HepG2 (cell line): Measurements from ENCODE around the gene ACSL3. TPM values are rescaled to one million over a fixed set of nuclear protein-coding genes. Genes with fewer than 3 reads are reported as not detected.

ENCODE experiments used
- CHD4 ChIP-seq: fragments of 200-600 bp; sonication (generic); IDR thresholded peaks from 2 replicates; pipeline ENCODE4 v1.7.0; 2017; ENCODE audit warnings: mild to moderate bottlenecking, low read length, borderline replicate concordance
- CREB3 ChIP-seq: sonication (generic); formaldehyde crosslinking; IDR thresholded peaks from 2 replicates; pipeline ENCODE4 v1.5.0; 2020; ENCODE audit warnings: missing genetic modification reagents
- ELF1 ChIP-seq: sonication (generic); formaldehyde crosslinking; IDR thresholded peaks from 2 replicates; pipeline ENCODE4 v1.4.0; 2020; ENCODE audit warnings: missing genetic modification reagents
- HMG20A ChIP-seq: IDR thresholded peaks from 2 replicates; pipeline ENCODE4 v1.6.1; 2016; ENCODE audit warnings: borderline replicate concordance
- HOXA9 ChIP-seq: sonication (generic); formaldehyde crosslinking; IDR thresholded peaks from 2 replicates; pipeline ENCODE4 v1.8.1; 2022; ENCODE audit warnings: missing genetic modification reagents, mild to moderate bottlenecking, moderate library complexity, borderline replicate concordance
- IRF1 ChIP-seq: sonication (generic); formaldehyde crosslinking; IDR thresholded peaks from 2 replicates; pipeline ENCODE4 v1.4.0; 2020; ENCODE audit warnings: low read depth, mild to moderate bottlenecking, missing genetic modification reagents
- JUNB ChIP-seq: sonication (generic); formaldehyde crosslinking; IDR thresholded peaks from 2 replicates; pipeline ENCODE4 v1.8.0; 2022; ENCODE audit warnings: missing genetic modification reagents, mild to moderate bottlenecking, borderline replicate concordance
- MXD4 ChIP-seq: IDR thresholded peaks from 2 replicates; pipeline ENCODE4 v1.6.1; 2016; ENCODE audit warnings: mild to moderate bottlenecking, missing biosample characterization, missing genetic modification reagents
- NFE2L2 ChIP-seq: fragments of 150-350 bp; IDR thresholded peaks from 2 replicates; pipeline ENCODE4 v1.6.1; 2014; ENCODE audit warnings: low read length
- RERE ChIP-seq: IDR thresholded peaks from 2 replicates; pipeline ENCODE4 v1.6.1; 2016; ENCODE audit warnings: low read depth, missing genetic modification reagents, missing compliant biosample characterization
- SP140L ChIP-seq: sonication (generic); formaldehyde crosslinking; IDR thresholded peaks from 2 replicates; pipeline ENCODE4 v1.4.0; 2020; ENCODE audit warnings: missing genetic modification reagents, borderline replicate concordance
- THRA ChIP-seq: sonication (generic); formaldehyde crosslinking; IDR thresholded peaks from 2 replicates; pipeline ENCODE4 v1.4.0; 2020; ENCODE audit warnings: missing genetic modification reagents, borderline replicate concordance
- ZNF205 ChIP-seq: IDR thresholded peaks from 2 replicates; pipeline ENCODE4 v1.6.1; 2018; ENCODE audit warnings: missing biosample characterization, missing genetic modification reagents
- ZNF281 ChIP-seq: sonication (generic); formaldehyde crosslinking; IDR thresholded peaks from 2 replicates; pipeline ENCODE4 v1.4.0; 2020; ENCODE audit warnings: missing genetic modification reagents, borderline replicate concordance
- ZNF383 ChIP-seq: sonication (generic); formaldehyde crosslinking; IDR thresholded peaks from 2 replicates; pipeline ENCODE4 v1.4.0; 2020; ENCODE audit warnings: missing genetic modification reagents, mild to moderate bottlenecking, borderline replicate concordance
- ZNF501 ChIP-seq: sonication (generic); formaldehyde crosslinking; IDR thresholded peaks from 2 replicates; pipeline ENCODE4 v1.5.1; 2020; ENCODE audit warnings: mild to moderate bottlenecking, moderate library complexity, missing genetic modification reagents
- ZNF619 ChIP-seq: sonication (generic); formaldehyde crosslinking; IDR thresholded peaks from 2 replicates; pipeline ENCODE4 v1.4.0; 2020; ENCODE audit warnings: mild to moderate bottlenecking, missing genetic modification reagents
- polyA plus RNA-seq, 8 experiments: library from polyadenylated mRNA; depleted of rRNA in 3 of 8; stranded (reverse) in 7 of 8; unstranded in 1 of 8; fragments of >200 nt; fragmentation: Illumina TruSeq in 4 of 8; extraction: Trizol in 4 of 8; gene quantifications; 2 replicates each; pipeline versions ENCODE4 v1.2.1 to v1.2.3, GENCODE V29; 2011 to 2016; ENCODE audit warnings: low read depth in 4 of 8, missing spikeins in 1 of 8, mixed read lengths in 1 of 8; ENCODE audit not compliant: insufficient read depth in 1 of 8
- total RNA-seq, 5 experiments: library from RNA; depleted of rRNA; stranded (reverse); fragments of >200 nt; fragmentation: Illumina TruSeq; extraction: Trizol; gene quantifications; 2 replicates each; pipeline ENCODE4 v1.2.3, GENCODE V29; 2016; ENCODE audit warnings: low read depth in 1 of 5

The ACSL3 gene
- total and polyA plus RNA-seq, 2 of the 13 experiments (the other 11 are each of a cell fraction or from before 2014, with no cell fraction given): 305 to 365 TPM

GRCh38 chr2:222860740-222861410 is at the start of gene ACSL3 (continued):
- TF ChIP-seq RERE (CRISPR knock-in tag): peak; percentile 49; the same call in 1 of the 2 replicates
- TF ChIP-seq ZNF383 (CRISPR knock-in tag): no peak
- peak; percentile 95 for TF ChIP-seq ZNF205 (CRISPR knock-in tag)
- TF ChIP-seq ELF1 (CRISPR knock-in tag): peak; percentile 57; the same call in 1 of the 2 replicates
- peak; percentile 80 for TF ChIP-seq MXD4
- peak; percentile 97 for TF ChIP-seq HOXA9 (CRISPR knock-in tag)
- peak; percentile 78; the same call in 1 of the 2 replicates for TF ChIP-seq ZNF281 (CRISPR knock-in tag)
- TF ChIP-seq SP140L (CRISPR knock-in tag): peak; percentile 59; the same call in 1 of the 2 replicates
- TF ChIP-seq JUNB (CRISPR knock-in tag): peak; percentile 68; the same call in 1 of the 2 replicates
- TF ChIP-seq THRA (CRISPR knock-in tag): peak; percentile 86; the same call in 1 of the 2 replicates
- no peak for TF ChIP-seq NFE2L2
- TF ChIP-seq CREB3 (CRISPR knock-in tag): peak; percentile 33; the same call in 1 of the 2 replicates
- TF ChIP-seq IRF1 (CRISPR knock-in tag): no peak
- peak; percentile 79 for TF ChIP-seq ZNF501 (CRISPR knock-in tag)
- TF ChIP-seq ZNF619 (CRISPR knock-in tag): peak; percentile 92
- TF ChIP-seq HMG20A (CRISPR knock-in tag): no peak
- no peak for TF ChIP-seq CHD4
